Measurements from ENCODE around the gene XRN1. TPM values are rescaled to one million over a fixed set of nuclear protein-coding genes. Genes with fewer than 3 reads are reported as not detected.

XRN1 gene, protein sequence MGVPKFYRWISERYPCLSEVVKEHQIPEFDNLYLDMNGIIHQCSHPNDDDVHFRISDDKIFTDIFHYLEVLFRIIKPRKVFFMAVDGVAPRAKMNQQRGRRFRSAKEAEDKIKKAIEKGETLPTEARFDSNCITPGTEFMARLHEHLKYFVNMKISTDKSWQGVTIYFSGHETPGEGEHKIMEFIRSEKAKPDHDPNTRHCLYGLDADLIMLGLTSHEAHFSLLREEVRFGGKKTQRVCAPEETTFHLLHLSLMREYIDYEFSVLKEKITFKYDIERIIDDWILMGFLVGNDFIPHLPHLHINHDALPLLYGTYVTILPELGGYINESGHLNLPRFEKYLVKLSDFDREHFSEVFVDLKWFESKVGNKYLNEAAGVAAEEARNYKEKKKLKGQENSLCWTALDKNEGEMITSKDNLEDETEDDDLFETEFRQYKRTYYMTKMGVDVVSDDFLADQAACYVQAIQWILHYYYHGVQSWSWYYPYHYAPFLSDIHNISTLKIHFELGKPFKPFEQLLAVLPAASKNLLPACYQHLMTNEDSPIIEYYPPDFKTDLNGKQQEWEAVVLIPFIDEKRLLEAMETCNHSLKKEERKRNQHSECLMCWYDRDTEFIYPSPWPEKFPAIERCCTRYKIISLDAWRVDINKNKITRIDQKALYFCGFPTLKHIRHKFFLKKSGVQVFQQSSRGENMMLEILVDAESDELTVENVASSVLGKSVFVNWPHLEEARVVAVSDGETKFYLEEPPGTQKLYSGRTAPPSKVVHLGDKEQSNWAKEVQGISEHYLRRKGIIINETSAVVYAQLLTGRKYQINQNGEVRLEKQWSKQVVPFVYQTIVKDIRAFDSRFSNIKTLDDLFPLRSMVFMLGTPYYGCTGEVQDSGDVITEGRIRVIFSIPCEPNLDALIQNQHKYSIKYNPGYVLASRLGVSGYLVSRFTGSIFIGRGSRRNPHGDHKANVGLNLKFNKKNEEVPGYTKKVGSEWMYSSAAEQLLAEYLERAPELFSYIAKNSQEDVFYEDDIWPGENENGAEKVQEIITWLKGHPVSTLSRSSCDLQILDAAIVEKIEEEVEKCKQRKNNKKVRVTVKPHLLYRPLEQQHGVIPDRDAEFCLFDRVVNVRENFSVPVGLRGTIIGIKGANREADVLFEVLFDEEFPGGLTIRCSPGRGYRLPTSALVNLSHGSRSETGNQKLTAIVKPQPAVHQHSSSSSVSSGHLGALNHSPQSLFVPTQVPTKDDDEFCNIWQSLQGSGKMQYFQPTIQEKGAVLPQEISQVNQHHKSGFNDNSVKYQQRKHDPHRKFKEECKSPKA (N-terminal part only)
- 3.2 to 6.0 TPM (median 4.4 TPM) in 5 replicates for total RNA-seq (2022; extraction: Qiagen RNA extraction)

DNA sequence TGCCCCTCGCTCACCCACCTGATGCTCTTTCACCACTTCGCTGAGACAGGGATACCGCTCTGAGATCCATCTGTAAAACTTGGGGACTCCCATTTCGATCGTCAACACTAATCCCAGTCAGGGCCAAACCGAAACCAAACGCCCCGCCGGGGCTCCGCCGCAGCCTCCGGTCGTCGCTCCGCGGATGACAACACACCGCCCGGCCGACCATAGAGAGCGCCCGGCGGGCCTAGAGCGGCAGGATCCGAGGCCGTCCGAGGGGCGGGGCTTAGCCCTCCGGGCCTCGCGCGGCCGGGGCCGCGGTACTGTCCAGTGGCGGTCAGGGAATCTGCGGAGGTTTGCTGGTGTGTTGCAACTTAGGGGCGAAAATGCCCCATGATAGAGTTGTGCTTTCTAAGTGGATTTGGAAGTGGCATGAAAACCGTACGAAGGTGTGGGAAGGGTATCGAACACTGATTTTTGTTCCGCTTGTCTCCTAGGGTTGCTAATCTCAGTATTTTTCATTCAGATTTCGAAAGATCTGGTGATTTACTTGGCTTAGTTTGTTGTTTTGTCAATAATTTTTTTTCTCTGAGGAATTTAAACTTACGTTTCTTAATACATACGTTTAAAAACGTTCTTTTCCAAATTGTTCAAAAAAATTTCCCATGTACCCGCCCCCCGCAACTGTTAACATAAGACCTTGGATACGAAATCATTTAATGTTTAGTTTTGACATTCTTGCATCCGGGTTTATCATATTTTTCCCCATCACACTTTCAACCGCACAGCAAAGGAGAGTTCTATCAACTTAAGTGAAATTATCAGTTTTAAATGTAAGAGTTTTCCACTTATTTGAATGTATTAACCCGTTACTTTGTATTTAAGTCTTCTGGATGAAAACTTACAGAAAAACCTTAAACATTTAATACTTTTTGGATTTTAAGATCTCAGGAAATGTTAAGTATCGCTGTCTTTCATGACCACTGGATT lies at the start of gene XRN1:
Gene XRN1 (minus strand): TSS at position 186 of the 972 bp plus-strand sequence. CDS start 93 bp downstream, at position 93.

Other genes starting within 250 kb of the XRN1 start
- 3.9 to 8.8 TPM (median 7.3 TPM) in 5 replicates for gene GK5, start 222.5 kb downstream of the XRN1 start, total RNA-seq (2022; extraction: Qiagen RNA extraction)
- gene ATR, start 130.7 kb upstream of the XRN1 start, total RNA-seq (2022; extraction: Qiagen RNA extraction), result 9.8 to 11.8 TPM (median 11.1 TPM) in 5 replicates
- gene PLS1, start 148.4 kb upstream of the XRN1 start, total RNA-seq (2022; extraction: Qiagen RNA extraction), result 9.6 to 12.7 TPM (median 10.8 TPM) in 5 replicates

All from A549 treated with dexamethasone at 1 μM for 4 hours (cell line).